HG02981 (cell line): ENCODE results near the gene SH3GL1.
A peak's percentile ranks its signal among the peaks of the same experiment; 100 is the strongest.

Experiments
- ATAC-seq: cut with Tn5 transposase; IDR thresholded peaks from one replicate; pipeline ENCODE4 v1.9.1; 2021; ENCODE audit warnings: mild to moderate bottlenecking, moderate library complexity; ENCODE audit not compliant: unreplicated experiment

The SH3GL1 gene

DNA sequence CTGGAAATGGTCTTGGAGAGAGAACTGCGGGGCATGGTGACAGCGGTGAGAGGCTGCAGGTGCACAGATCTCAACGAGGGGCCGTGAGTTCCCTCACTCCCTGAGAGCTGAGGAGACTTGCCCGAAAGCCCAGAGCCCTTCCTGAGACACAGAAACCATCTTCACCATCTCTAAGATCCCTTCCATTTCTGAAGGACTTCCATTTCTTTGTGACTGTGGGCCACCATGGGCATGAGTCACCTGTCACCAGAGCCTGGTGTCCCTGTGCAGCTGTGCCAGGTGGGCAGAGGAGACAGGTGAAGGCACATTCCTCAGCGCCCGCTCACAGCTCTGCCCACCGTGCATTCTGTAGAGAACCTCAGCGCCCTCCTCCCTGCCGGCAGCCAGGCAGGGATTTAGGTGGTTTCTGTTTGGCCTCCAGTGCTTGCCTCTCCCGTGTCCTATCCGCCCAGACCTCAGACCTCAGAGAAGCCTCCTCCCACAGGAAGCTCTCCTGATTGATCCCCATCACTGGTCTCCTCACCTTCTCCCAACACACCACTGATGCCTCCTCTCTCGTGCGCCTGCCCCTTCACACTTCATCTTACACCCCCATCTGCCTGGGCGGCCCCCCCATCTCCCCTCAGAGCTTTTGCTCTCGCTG lies 24.2 kb downstream of the SH3GL1 start:
- ATAC-seq: no peak

DNA sequence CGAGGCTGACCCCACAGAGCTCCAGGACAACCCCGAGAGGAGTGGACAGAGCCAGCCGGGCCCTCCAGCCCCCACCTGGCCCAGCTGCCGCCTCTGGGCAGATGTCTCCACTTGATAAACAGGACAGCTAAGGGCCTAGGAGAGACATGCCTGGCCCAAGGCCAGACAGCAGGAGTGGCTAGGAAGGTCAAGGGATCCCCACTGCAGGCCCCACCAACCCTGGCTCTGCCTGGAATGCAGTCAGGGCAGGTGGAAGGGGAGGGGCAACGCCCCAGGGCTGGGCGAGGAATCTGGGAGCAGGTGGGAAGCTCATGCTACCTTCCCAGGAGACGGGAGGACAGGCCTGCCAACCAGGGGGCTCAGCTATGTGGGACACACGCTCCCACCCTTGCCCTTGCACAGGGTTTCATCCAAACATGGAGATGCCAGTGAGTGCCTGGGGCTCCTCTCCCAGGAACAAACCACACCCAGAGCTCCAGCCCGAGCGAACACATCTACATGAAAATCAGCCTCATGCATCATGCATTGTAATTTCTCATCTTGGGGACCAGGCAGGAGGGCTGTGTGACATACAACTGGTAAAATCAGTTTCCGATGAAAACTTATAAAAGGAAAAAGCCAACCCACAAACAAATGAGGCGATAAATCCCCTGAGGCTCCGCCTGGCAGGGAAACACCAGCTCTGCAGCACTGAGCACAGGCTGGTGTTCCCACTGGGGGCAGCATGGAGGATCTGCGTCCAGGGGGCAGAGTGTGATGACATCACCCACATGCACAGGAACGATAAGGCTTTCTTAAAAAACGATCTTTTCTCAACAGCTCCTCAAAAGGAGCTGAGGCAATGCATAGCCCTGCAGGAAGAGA lies 25.0 kb downstream of the SH3GL1 start:
- ATAC-seq: no peak

DNA sequence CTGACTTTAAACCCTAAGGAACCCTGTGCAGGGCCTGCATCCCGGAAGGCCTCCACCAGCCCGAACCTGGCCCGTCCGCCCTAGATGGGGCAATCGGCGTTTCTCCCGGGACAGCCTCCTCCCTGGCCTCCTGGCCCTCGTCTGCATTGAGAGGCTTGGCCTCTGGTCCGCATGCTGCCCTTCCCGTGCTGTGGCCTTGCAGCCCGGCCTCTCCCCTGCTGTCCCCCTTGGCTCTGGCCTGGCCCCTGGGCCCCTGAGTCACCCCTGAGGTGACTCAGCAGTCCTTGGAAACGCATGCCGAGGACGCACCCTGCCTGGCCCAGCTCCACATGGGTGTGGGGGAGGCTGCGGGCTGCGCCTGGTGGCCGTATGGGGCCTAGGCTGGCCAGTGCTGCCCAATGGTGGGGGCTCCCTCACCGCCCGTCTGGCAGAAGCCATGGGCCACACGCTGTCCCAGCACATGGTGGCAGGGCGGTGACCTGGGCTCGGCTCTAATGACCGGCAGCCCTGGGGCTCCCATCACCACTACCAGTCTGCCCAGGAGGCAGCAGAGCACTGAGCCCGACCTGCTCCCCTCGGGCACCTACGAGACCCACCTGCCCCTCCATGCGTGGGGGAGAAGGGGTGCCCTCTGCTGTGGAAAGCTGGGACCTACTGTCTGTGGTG lies 25.7 kb downstream of the SH3GL1 start:
- no peak for ATAC-seq

GRCh38 chr19:4373601-4374497 lies 26.5 kb downstream of the SH3GL1 start:
- no peak for ATAC-seq

DNA sequence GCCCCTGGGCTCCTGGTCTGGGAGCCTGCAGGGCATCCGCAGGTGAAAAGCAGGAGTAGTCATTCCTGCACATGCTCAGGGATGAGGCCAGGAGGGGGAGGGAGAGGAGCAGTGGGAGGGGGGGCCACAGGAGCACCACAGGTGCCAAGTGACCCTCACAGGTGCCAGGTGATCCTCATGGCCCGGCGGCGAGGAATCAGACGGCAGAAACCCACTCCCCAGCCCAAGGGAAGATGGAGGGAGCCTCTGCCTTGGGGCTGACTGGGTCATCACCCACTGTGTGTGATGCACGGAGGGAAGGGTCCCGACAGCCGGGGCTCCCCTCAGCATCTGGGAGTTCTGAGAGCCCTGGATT lies 27.4 kb downstream of the SH3GL1 start:
- ATAC-seq: no peak

DNA sequence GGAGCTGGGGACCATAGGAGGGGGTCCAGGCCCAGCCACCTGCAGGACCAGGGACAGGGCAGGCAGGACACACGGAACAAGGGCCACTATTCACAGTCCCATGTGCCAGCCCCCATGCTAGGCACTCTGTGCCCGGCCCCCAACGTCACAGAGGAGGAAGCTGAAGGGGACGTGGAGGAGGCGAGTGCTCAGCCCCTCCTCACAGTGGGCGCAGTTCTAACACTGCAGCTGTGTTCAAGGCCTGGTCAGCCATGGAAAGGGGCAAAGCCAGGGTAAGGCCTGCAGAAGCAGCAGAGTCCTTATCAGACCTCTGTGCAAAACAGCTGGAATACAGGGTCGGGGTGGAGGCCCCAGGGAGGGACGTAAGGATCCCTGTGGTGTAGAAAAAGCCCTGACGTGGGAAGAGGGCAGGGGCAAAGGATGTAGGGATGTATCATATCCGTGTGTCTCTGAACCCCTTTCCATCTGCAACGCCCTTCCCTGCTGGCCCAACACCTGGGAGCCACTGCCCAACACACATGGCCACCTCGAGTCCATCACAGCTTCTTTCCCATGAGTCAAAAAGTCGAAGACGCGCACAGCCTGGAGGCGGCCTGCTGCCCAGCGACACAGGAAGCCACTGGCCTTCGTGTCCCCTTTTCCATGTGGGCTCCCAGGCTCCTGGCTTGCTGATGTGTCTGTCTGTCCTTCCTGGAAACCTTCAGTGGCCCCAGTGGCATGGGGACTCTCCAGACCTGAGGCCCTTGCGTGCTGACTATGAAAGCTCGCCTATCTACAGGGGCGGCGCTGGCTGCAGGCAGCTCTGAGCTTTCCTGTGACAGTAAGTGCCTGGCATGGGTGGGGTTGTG lies 28.0 kb downstream of the SH3GL1 start:
- no peak for ATAC-seq

DNA sequence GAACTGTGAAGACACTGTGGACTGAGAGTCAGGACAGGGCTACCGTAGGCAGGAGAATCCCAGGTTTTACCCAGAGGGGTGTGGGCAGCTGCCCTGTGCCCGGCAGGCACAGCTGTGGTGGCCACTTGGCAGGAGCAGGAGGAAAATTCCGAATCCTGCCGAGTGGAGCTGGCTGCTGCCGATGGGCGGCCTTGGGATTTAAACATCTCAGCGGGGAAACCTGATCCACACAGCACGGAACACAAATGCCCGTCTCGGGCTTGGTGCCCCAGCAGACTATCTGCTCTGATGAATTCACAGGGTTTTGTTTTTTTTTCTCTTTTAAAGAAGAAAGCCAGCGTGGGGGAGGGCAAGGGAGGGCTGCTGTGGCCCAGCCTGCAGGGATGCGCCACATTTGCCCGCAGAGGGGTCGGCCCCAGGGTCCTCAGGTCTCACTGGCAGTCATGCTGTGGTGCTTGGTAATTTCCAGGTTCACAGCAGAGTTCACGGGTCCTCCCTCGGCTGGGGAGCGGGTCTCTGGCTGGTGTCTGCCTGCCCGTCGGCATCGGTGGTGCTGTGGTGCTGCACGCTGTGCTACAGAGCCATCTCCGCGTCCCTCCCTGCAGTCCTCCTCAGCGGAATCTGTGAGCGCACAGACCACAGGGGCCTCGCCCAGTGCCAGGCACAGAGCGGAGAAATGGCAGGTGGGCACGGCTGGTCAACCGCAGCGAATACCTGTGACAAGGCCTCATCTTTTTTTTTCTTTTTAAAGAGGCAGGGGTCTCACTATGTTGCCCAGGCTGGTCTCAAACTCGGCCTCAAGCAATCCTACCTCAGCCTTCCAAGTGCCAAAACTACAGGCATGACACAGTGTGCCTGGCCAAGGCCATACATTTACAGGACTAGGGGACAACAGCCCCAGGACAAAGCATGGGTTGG lies 28.8 kb downstream of the SH3GL1 start:
- ATAC-seq: no peak

GRCh38 chr19:4370418-4371041 lies 29.8 kb downstream of the SH3GL1 start:
- ATAC-seq: no peak

GRCh38 chr19:4369888-4370260 lies 30.5 kb downstream of the SH3GL1 start:
- peak; percentile 45 for ATAC-seq

DNA sequence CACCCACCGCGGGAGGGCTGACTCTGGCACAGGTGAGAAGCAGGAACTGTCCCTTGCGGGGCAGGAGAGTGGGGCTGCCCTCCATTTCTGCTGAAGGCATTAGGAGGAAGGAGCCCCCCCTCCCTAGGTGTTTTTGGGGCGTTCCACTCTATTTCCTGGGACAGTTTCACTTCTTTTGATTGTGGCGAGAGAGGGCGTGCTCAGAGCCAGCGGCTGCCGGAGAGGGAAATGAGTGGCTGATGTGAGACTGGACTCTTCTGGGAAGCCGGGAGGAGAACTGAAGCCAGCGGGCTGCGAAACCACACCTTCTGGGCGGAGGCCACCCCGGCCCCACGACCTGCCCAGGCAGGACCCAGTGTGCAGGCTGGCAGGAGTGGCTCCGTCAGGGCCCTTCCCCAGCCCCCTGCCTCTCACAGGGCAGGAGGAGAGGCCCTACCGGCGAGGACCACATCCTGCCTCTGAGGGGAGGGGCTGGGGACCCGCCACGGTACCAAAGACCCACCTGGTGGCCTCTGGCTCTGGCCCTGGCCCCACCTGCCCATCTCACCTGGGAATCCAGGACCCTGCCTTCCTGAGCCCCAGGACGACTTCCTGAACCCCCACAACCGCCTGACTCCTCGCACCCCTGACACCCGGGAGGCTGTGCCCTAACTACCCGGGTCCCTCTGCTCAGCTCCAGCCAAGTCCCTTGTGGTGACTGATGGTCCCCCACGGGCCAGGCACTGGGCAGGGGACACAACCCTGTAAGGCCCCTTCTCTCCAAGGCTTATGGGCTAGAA lies 31.0 kb downstream of the SH3GL1 start:
- peak; percentile 45 for ATAC-seq

DNA sequence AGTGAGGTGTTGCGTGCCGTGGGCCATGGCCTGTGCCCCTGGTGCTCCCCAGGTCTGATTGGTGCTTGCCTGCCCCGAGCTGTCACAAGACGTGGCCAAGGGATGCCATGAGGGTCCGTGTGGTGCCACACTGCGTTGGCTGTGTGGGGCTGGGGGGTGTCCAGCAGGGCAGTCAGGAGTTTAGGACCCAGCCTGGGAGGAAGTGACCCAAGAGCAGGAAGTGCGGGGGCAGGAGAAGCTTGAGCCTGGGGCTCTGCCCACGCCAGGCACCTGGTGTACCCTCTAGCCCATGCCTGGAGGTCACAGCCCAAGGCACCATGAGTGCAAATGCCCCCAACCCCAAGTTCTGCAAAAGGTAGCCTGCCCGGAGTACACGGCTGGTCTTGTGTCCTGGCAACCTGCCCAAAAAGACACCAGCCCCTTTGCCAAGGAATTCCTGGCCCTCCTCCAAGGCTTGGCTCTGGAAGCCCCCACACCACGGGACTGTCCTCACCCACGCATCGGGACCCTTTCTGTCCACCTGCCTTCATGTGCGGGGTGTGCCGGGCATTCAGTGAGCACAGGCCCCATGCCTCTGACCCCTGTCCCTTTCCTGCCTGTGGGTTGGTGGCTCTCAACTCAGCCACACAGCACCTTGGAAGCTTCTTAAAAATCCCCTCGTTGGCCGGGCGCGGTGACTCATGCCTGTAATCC lies 32.1 kb downstream of the SH3GL1 start:
- ATAC-seq: no peak

DNA sequence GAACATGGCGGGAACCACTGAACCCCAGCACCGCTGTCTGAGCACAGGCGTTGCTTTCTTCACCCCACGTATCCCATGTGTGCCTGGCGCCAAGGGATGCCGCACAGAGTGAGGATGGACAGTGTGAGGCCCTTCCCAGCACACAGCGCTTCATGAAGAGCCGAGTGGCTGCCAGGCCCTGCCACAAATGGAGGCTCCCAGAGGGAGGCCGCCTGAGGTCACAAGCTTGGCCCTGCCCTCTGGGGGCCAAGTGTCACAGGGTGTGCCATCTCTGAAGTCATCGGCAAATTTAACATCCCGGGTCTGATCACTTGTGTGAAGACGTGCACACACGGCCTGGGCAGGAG lies 32.6 kb downstream of the SH3GL1 start:
- ATAC-seq: no peak

DNA sequence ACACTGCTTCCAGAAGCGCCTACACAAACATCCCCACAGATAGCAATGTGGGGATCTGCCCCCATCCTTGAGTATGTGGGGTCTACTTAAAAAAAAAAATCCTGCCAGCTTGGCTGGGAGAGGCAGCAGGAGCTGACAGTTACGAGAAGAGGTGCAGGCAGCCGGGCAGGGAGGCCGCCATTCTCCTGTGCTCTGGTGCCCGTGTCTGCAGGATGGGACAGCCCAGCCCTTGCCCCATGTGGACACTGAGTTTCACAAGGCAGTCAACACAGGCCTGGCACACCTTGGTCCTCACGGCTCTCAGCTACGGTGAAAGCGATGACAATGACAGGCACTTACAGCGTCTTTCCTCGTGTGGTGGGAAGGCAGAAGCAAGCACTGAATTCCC lies 33.0 kb downstream of the SH3GL1 start:
- ATAC-seq: no peak

DNA sequence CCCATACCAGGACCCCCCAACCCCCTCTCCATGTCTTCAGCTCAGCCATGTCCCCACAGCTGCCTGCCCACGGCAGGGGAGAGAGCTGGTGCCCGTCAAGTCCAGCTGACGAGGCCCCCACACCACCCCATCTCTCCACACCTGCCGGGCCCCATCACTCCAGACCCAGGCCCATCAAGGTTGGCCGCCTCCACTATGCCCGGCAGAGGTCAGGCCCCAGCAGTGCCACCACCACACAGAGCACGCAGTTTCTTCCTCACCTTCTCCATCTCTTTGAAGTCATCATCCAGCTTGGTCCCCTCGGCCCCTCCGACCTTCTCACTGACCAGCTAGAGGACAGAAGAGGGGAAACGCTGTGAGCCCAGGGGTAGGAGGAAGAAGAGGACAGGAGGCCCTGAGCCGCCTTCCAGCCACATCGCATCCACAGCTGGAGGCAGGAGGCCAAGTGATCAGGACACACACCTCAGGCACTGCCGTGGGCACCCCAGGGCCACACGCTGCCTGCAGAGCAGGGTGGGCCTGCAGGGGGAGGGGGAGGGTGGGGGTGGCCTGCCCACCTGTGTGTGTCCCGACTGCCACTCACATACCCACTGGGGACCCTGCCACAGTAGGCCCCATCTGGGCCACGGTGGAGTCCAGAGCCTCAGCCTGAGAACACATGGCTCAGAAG lies 33.5 kb downstream of the SH3GL1 start:
- ATAC-seq: no peak

GRCh38 chr19:4365791-4366665 lies 34.3 kb downstream of the SH3GL1 start:
- no peak for ATAC-seq

GRCh38 chr19:4365341-4365740 lies 35.0 kb downstream of the SH3GL1 start:
- no peak for ATAC-seq
